Uterus (tissue), 4 donors: ENCODE measurements around the gene SH3BGR. TPM values are rescaled to one million over a fixed set of nuclear protein-coding genes. Genes with fewer than 3 reads are reported as not detected.
"Not testable (repeated sequence)": the region's sequence is repeated elsewhere in the genome, so short reads cannot be mapped to it uniquely, and the experiment has no call there.

Experiments
- DNase-seq, 2 donors: peaks; one replicate each; pipeline ENCODE4 v3.0.0-alpha.2; 2019 to 2020
- H3K27ac ChIP-seq, 2 donors: fragments of 200-600 bp; sonication (generic); 1 replicate in 1 of 2; 2 replicates in 1 of 2; pipeline ENCODE4 v1.5.1; 2016 to 2018
- H3K27me3 ChIP-seq, 2 donors: fragments of 200-600 bp; sonication (generic); one replicate each; pipeline ENCODE4 v1.5.1; 2018 to 2019; ENCODE audit warnings: control low read depth in 1 of 2
- H3K36me3 ChIP-seq, 2 donors: fragments of 200-600 bp; sonication (generic); one replicate each; pipeline ENCODE4 v1.5.1; 2019; ENCODE audit warnings: control low read depth in 1 of 2
- H3K4me1 ChIP-seq, 2 donors: fragments of 200-600 bp; sonication (generic); one replicate each; pipeline ENCODE4 v1.5.1; 2018 to 2019; ENCODE audit warnings: control low read depth in 1 of 2
- H3K4me3 ChIP-seq, 2 donors: fragments of 200-600 bp; sonication (generic); 1 replicate in 1 of 2; 2 replicates in 1 of 2; pipeline ENCODE4 v1.5.1; 2018 to 2019; ENCODE audit warnings: mild to moderate bottlenecking in 1 of 2
- H3K9me3 ChIP-seq, 2 donors: fragments of 200-600 bp; sonication (generic); one replicate each; pipeline ENCODE4 v1.5.1; 2019; ENCODE audit warnings: control low read depth in 1 of 2
- POLR2A ChIP-seq, 2 donors: fragments of 450-650 bp; IDR thresholded peaks; one replicate each; pipeline ENCODE4 v1.6.1; 2016; ENCODE audit warnings: antibody characterized with exemption in 2 of 2, mild to moderate bottlenecking in 1 of 2, moderate library complexity in 1 of 2
- intact Hi-C: fragments of 100-400 bp; cut with DNase I; formaldehyde crosslinking; loops from one replicate; pipeline ENCODE4 v1.15.1; 2023; ENCODE audit warnings: low total_unique reads
- total RNA-seq, 4 donors: library from RNA; depleted of rRNA in 3 of 4; stranded (reverse); fragments of >200 nt in 3 of 4; gene quantifications; one replicate each; pipeline versions ENCODE4 v1.1.0 to v1.2.4, GENCODE V29; 2014 to 2023
- TF ChIP-seq, protein P1 (sequence below), 4 experiments: fragments of 200-600 bp in 2 of 4; fragments of 450-650 bp in 2 of 4; sonication (generic) in 2 of 4; IDR thresholded peaks; one replicate each; pipeline ENCODE4 v1.5.1; 2016 to 2019; ENCODE audit warnings: antibody characterized with exemption in 4 of 4, mild to moderate bottlenecking in 2 of 4, moderate library complexity in 1 of 4
- donor health status: DM: yes; HTN: yes; CAD: no.

Gene SH3BGR
- total RNA-seq, 4 donors from 2014 or later: 1.1 to 27.9 (median 8.1) TPM; not detected in 1

DNA sequence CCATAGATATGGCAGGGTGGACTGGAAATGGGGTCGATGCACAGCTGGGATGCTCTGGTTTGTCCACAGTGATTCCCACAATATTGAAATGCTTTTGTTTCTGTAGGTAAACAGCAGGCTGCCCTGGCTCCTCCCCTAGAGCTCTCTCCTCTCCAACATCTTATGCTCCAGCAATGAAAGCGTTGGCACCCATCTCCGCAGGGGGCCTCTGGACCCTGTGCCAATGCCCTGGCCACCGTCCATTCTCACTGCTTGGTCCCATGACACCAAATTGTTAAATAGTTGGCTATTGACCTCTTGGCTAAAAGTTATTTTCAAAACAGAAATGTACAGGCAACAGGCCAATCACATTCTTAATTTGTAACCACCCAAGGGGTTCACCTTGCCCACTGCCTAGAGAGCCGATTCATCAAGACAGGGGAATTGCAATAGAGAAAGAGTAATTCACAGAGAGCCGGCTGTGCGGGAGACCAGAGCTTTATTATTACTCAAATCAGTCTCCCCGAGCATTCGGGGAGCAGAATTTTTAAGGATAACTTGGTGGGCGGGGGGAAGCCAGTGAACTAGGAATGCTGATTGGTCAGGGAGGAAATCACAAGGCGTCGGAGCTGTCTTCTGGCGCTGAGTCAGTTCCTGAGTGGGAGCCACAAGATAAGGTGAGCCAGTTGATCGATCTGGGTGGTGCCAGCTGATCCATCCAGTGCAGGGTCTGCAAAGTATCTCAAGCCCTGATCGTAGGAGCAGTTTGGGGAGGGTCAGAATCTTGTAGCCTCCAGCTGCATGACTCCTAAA is 84.1 kb downstream of the SH3BGR start:
- Histone ChIP-seq H3K36me3 (no peaks in the 10 kb centered on the region), H3K4me3 (no peak overlapping the region), H3K4me1 (no peaks in the 10 kb centered on the region), H3K27me3 (no peaks in the 10 kb centered on the region), H3K27ac (no peak overlapping the region), H3K9me3 (no peaks in the 10 kb centered on the region)
- TF ChIP-seq POLR2A (IDR thresholded peaks at IDR 0.05): no peak
- TF ChIP-seq, protein P1, sequence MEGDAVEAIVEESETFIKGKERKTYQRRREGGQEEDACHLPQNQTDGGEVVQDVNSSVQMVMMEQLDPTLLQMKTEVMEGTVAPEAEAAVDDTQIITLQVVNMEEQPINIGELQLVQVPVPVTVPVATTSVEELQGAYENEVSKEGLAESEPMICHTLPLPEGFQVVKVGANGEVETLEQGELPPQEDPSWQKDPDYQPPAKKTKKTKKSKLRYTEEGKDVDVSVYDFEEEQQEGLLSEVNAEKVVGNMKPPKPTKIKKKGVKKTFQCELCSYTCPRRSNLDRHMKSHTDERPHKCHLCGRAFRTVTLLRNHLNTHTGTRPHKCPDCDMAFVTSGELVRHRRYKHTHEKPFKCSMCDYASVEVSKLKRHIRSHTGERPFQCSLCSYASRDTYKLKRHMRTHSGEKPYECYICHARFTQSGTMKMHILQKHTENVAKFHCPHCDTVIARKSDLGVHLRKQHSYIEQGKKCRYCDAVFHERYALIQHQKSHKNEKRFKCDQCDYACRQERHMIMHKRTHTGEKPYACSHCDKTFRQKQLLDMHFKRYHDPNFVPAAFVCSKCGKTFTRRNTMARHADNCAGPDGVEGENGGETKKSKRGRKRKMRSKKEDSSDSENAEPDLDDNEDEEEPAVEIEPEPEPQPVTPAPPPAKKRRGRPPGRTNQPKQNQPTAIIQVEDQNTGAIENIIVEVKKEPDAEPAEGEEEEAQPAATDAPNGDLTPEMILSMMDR (IDR thresholded peaks at IDR 0.05): no peak
- no peak for DNase-seq
- intact Hi-C loops: no loop called here

DNA sequence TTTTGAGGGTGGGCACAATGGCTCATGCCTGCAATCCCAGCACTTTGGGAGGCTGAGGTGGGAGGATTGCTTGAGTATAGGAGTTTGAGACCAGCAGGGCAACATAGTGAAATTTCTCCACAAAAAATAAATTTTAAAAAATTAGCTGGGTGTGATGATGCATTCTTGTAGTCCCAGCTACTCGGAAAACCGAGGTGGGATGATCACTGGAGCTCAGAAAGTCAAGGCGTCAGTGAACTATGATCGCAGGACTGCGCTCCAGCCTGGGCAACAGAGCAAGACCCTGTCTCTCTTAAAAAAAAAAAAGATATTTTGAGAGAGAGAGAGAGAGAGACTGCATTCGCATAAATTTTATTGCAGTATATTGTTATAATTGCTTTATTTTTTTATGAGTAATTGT is 85.1 kb downstream of the SH3BGR start:
- TF ChIP-seq, protein P1 (IDR thresholded peaks at IDR 0.05): no peak
- no peak for TF ChIP-seq POLR2A (IDR thresholded peaks at IDR 0.05)

DNA sequence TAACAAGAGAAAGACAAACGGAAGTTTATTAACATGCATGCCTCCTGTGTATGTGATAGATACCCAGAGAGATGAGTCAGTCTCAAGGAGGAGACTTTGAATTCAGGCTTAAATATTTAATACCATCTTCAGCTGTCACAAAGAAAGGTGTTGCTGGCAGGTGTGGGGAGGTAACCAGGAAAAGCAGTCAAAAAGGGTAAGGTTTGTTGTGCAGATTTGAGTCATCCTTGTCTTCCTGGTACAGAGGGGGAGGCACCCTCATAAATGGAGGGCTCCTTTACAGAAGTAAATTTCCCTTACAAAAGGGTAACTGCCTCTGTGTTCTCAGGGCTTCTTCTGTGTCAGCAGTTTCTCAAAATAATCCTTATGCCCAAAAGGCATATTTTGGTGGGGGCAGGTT is 85.8 kb downstream of the SH3BGR start:
- intact Hi-C loops: no loop called here
- no peak overlapping the region for H3K4me3 ChIP-seq
- no peaks in the 10 kb centered on the region for H3K27me3 ChIP-seq

More for the DNA sequence above, 85.1 kb downstream of the SH3BGR start:
- Histone ChIP-seq H3K27ac (no peak overlapping the region), H3K4me3 (no peak overlapping the region), H3K9me3 (no peaks in the 10 kb centered on the region), H3K36me3 (no peaks in the 10 kb centered on the region), H3K27me3 (no peaks in the 10 kb centered on the region), H3K4me1 (no peaks in the 10 kb centered on the region)
- intact Hi-C loops: no loop called here
- no peak for DNase-seq

DNA sequence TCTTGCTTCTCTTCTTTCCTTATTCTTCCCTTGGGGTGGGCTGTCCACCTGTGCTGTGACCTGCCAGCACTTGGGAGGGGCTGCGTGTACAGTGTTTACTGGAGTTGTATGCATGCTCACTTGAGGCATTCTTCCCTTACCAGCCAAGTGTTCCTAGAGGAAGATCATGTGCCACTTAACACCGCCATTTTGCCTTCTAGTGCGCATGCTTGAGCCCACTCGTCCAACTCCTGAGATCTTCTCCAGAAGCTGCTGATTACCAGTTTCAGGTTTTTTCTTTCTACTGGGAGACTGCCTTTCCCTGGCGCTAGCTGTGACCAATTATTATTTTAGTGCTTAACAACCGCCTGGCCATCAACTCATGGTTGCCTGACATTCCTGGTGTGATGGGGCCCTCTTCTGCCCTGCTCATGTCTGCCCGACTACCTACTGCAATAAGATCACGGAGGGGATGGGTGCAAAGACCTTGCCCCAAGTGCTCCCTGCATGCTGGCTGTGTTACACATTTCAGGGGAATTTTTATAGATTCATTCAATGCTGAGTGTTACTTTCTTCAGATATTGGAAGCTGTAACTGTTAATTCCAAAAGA is 86.8 kb downstream of the SH3BGR start:
- intact Hi-C loops: no loop called here
- no peak for DNase-seq

More for the DNA sequence above, 85.8 kb downstream of the SH3BGR start:
- DNase-seq: no peak
- H3K4me1 ChIP-seq: no peaks in the 10 kb centered on the region
- H3K9me3 ChIP-seq: no peaks in the 10 kb centered on the region
- H3K36me3 ChIP-seq: no peaks in the 10 kb centered on the region
- TF ChIP-seq, protein P1 (IDR thresholded peaks at IDR 0.05): no peak
- no peak for TF ChIP-seq POLR2A (IDR thresholded peaks at IDR 0.05)
- no peak overlapping the region for H3K27ac ChIP-seq

DNA sequence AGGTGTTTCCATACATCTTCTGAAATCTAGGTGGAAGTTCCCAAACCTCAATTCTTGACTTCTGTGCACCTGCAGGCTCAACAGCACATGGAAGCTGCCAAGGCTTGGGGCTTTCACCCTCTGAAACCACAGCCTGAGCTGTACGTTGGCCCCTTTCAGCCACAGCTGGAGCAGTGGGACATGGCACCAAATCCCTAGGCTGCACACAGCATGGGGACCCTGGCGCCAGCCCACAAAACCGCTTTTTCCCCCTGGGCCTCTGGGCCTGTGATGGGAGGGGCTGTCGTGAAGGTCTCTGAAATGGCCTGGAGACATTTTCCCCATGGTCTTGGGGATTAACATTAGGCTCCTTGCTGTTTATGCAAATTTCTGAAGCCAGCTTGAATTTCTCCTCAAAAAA is 88.6 kb downstream of the SH3BGR start:
- H3K36me3 ChIP-seq, H3K4me1 ChIP-seq, H3K9me3 ChIP-seq, DNase-seq, intact Hi-C loops, H3K27ac ChIP-seq, H3K4me3 ChIP-seq, H3K27me3 ChIP-seq: not testable (repeated sequence)

More for the DNA sequence above, 86.8 kb downstream of the SH3BGR start:
- Histone ChIP-seq H3K27ac (no peak overlapping the region), H3K27me3 (no peaks in the 10 kb centered on the region), H3K4me3 (no peak overlapping the region), H3K4me1 (no peaks in the 10 kb centered on the region), H3K9me3 (no peaks in the 10 kb centered on the region), H3K36me3 (no peaks in the 10 kb centered on the region)
- TF ChIP-seq, protein P1 (IDR thresholded peaks at IDR 0.05): no peak
- no peak for TF ChIP-seq POLR2A (IDR thresholded peaks at IDR 0.05)
